ENCODE data around the gene LNP1.

DNA sequence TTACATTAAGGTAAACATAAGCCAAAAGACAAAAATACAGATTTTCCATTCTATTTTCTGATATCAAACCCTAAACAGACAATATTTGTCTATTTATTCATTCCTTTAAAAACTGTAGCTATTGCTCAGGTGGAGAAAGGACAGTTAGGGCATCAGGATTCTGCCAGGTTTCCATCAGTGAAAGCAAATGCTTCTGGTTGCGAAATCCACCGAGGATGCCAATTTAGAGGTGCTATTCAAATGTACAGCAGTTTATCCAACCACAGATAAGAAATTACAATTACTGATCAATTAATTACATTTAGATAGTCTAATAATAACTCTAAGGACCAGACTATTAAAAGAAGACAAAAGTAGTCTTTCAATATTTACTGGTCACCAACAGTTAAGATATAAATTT, 4.4 kb upstream of the LNP1 start:
- TF ChIP-seq EZH2phosphoT487 (IDR thresholded peaks at IDR 0.05; ENCODE audit: insufficient read depth, low read depth) = no peak
- no peak for TF ChIP-seq EZH2 (IDR thresholded peaks at IDR 0.05; ENCODE audit: insufficient read depth, poor library complexity, severe bottlenecking)

All from GM23248 (cell line).